ENCODE data around the gene CERT1. TPM values are rescaled to one million over a fixed set of nuclear protein-coding genes. Genes with fewer than 3 reads are reported as not detected.

The CERT1 gene
- total and polyA plus RNA-seq, 2 donors from 2014 or later = 14.5 to 50.1 TPM

- no peak for FAIRE-seq
- peaks cover 2 to 13% (median 4%) of the 10 kb centered on the region in 3 donors for H3K36me3 ChIP-seq (ENCODE audit: control insufficient read depth in 2 of 3, insufficient read depth in 3 of 3, low read length in 3 of 3)
Measured at GRCh38 chr5:75389430-75389829, 122.0 kb downstream of the CERT1 start.

GRCh38 chr5:75387806-75388205, 123.6 kb downstream of the CERT1 start:
- intact Hi-C loops (cut with DNase I) = no loop called here
- no peak overlapping the region for H3K4me3 ChIP-seq (ENCODE audit: low read length in 3 of 3)
- H3K9ac ChIP-seq (ENCODE audit: low read length in 3 of 3) = no peak overlapping the region
- peaks cover 4 to 13% (median 4%) of the 10 kb centered on the region in 3 donors for H3K36me3 ChIP-seq (ENCODE audit: control insufficient read depth in 2 of 3, insufficient read depth in 3 of 3, low read length in 3 of 3)
- no peaks in the 10 kb centered on the region for H3K4me1 ChIP-seq (ENCODE audit: control insufficient read depth in 2 of 3, insufficient read depth in 2 of 3, low read depth in 1 of 3, low read length in 3 of 3)
- DNase-seq = no peak
- no peak for TF ChIP-seq CTCF (IDR thresholded peaks at IDR 0.05; ENCODE audit: borderline replicate concordance, extremely low read depth, insufficient read depth)
- H3K9me3 ChIP-seq (ENCODE audit: control insufficient read depth in 2 of 3, insufficient read depth in 1 of 3, low read length in 3 of 3) = no peaks in the 10 kb centered on the region
- no peak overlapping the region for H3K27ac ChIP-seq (ENCODE audit: low read depth in 2 of 2, low read length in 2 of 2)
- no peaks in the 10 kb centered on the region for H3K27me3 ChIP-seq (ENCODE audit: control insufficient read depth, insufficient read depth, low read length)
- FAIRE-seq = no peak

More at GRCh38 chr5:75389430-75389829, 122.0 kb downstream of the CERT1 start:
- no peak overlapping the region for H3K4me3 ChIP-seq (ENCODE audit: low read length in 3 of 3)
- no peak for TF ChIP-seq CTCF (IDR thresholded peaks at IDR 0.05; ENCODE audit: borderline replicate concordance, extremely low read depth, insufficient read depth)
- H3K27ac ChIP-seq (ENCODE audit: low read depth in 2 of 2, low read length in 2 of 2) = no peak overlapping the region
- no peak overlapping the region for H3K9ac ChIP-seq (ENCODE audit: low read length in 3 of 3)
- H3K9me3 ChIP-seq (ENCODE audit: control insufficient read depth in 2 of 3, insufficient read depth in 1 of 3, low read length in 3 of 3) = no peaks in the 10 kb centered on the region
- intact Hi-C loops (cut with DNase I) = no loop called here
- no peaks in the 10 kb centered on the region for H3K27me3 ChIP-seq (ENCODE audit: control insufficient read depth, insufficient read depth, low read length)
- DNase-seq = no peak
- no peaks in the 10 kb centered on the region for H3K4me1 ChIP-seq (ENCODE audit: control insufficient read depth in 2 of 3, insufficient read depth in 2 of 3, low read depth in 1 of 3, low read length in 3 of 3)

- H3K9ac ChIP-seq (ENCODE audit: low read length in 3 of 3) = no peak overlapping the region
- intact Hi-C loops (cut with DNase I) = no loop called here
- H3K4me1 ChIP-seq (ENCODE audit: control insufficient read depth in 2 of 3, insufficient read depth in 2 of 3, low read depth in 1 of 3, low read length in 3 of 3) = no peaks in the 10 kb centered on the region
- H3K27ac ChIP-seq (ENCODE audit: low read depth in 2 of 2, low read length in 2 of 2) = no peak overlapping the region
- no peaks in the 10 kb centered on the region for H3K27me3 ChIP-seq (ENCODE audit: control insufficient read depth, insufficient read depth, low read length)
- H3K9me3 ChIP-seq (ENCODE audit: control insufficient read depth in 2 of 3, insufficient read depth in 1 of 3, low read length in 3 of 3) = no peaks in the 10 kb centered on the region
- FAIRE-seq (no peak), DNase-seq (no peak)
- no peak for TF ChIP-seq CTCF (IDR thresholded peaks at IDR 0.05; ENCODE audit: borderline replicate concordance, extremely low read depth, insufficient read depth)
- H3K4me3 ChIP-seq (ENCODE audit: low read length in 3 of 3) = no peak overlapping the region
- peaks cover 9 to 13% (median 10%) of the 10 kb centered on the region in 3 donors for H3K36me3 ChIP-seq (ENCODE audit: control insufficient read depth in 2 of 3, insufficient read depth in 3 of 3, low read length in 3 of 3)
Measured at GRCh38 chr5:75384218-75384617, 127.2 kb downstream of the CERT1 start.

GRCh38 chr5:75381456-75381855, 130.0 kb downstream of the CERT1 start:
- intact Hi-C loops (cut with DNase I) = no loop called here
- Histone ChIP-seq H3K36me3 (ENCODE audit: control insufficient read depth in 2 of 3, insufficient read depth in 3 of 3, low read length in 3 of 3) (peaks cover 12 to 16% (median 14%) of the 10 kb centered on the region in 3 donors), H3K9me3 (ENCODE audit: control insufficient read depth in 2 of 3, insufficient read depth in 1 of 3, low read length in 3 of 3) (no peaks in the 10 kb centered on the region), H3K9ac (ENCODE audit: low read length in 3 of 3) (no peak overlapping the region), H3K4me3 (ENCODE audit: low read length in 3 of 3) (no peak overlapping the region), H3K27me3 (ENCODE audit: control insufficient read depth, insufficient read depth, low read length) (no peaks in the 10 kb centered on the region), H3K27ac (ENCODE audit: low read depth in 2 of 2, low read length in 2 of 2) (no peak overlapping the region), H3K4me1 (ENCODE audit: control insufficient read depth in 2 of 3, insufficient read depth in 2 of 3, low read depth in 1 of 3, low read length in 3 of 3) (no peaks in the 10 kb centered on the region)
- no peak for FAIRE-seq
- no peak for DNase-seq
- TF ChIP-seq CTCF (IDR thresholded peaks at IDR 0.05; ENCODE audit: borderline replicate concordance, extremely low read depth, insufficient read depth) = no peak

Measured in kidney (tissue), 14 donors.